ENCODE data around the gene MIAT. TPM values are rescaled to one million over a fixed set of nuclear protein-coding genes. Genes with fewer than 3 reads are reported as not detected.

Gene MIAT
- total and polyA plus RNA-seq, 2 of the 13 experiments (the other 11 are each of a cell fraction or from before 2014, with no cell fraction given) = 0.04 TPM; not detected in 1

GRCh38 chr22:26648011-26648497 is 9.3 kb upstream of the MIAT start:
- BruUV-seq (replicated peaks) = no TSS peak
- no peak overlapping the region for H3K4me3 ChIP-seq (replicated peaks in 1 of 3; ENCODE audit: insufficient read depth in 1 of 3, low read depth in 2 of 3, low read length in 3 of 3)
- no peak overlapping the region for H3K27ac ChIP-seq (ENCODE audit: extremely low read length, insufficient read depth, low read length)
- no peaks in the 10 kb centered on the region for H3K36me3 ChIP-seq (replicated peaks in 1 of 2; ENCODE audit: control insufficient read depth in 1 of 2, insufficient read depth in 2 of 2, low read length in 2 of 2)
- POLR2A ChIA-PET = no interaction called here
- H3K27me3 ChIP-seq (ENCODE audit: control insufficient read depth in 1 of 2, insufficient read depth in 2 of 2, low read length in 2 of 2) = peaks cover 17 to 89% of the 10 kb centered on the region in 2 experiments
- in situ Hi-C loops (cut with HindIII; ENCODE audit: extremely low pct_ligation_motif_present, low pct_unique_long_range_greater_than_20kb) = no loop called here
- H2AFZ ChIP-seq (ENCODE audit: low read length) = no peak overlapping the region
- H3K9me3 ChIP-seq (ENCODE audit: low read length) = no peaks in the 10 kb centered on the region
- H4K20me1 ChIP-seq (ENCODE audit: insufficient read depth, low read length) = no peaks in the 10 kb centered on the region; the same call in 1 of the 2 replicates
- DNase-seq (ENCODE audit: low spot score) (no peak), ATAC-seq (no peak), FAIRE-seq (no peak)
- TF ChIP-seq ZNF773 (CRISPR knock-in tag; IDR thresholded peaks at IDR 0.05; ENCODE audit: borderline replicate concordance) = no peak
- TF ChIP-seq PTBP1 (IDR thresholded peaks at IDR 0.05; ENCODE audit: low read depth, low read length, poor library complexity, severe bottlenecking) = no peak
- no peak for TF ChIP-seq POLR2AphosphoS5 (IDR thresholded peaks at IDR 0.05; ENCODE audit: low read depth, low read length)
- TF ChIP-seq ZNF776 (CRISPR knock-in tag; IDR thresholded peaks at IDR 0.05) = no peak
- TF ChIP-seq ZNF772 (CRISPR knock-in tag; IDR thresholded peaks at IDR 0.05) = no peak
- TF ChIP-seq FOXO1 (CRISPR knock-in tag; IDR thresholded peaks at IDR 0.05) = no peak
- TF ChIP-seq ZNF570 (CRISPR knock-in tag; IDR thresholded peaks at IDR 0.05; ENCODE audit: borderline replicate concordance) = no peak
- TF ChIP-seq ZNF432 (CRISPR knock-in tag; IDR thresholded peaks at IDR 0.05; ENCODE audit: borderline replicate concordance) = no peak
- no peak for TF ChIP-seq ZNF607 (CRISPR knock-in tag; IDR thresholded peaks at IDR 0.05; ENCODE audit: borderline replicate concordance)
- TF ChIP-seq ZNF124 (CRISPR knock-in tag; IDR thresholded peaks at IDR 0.05) = no peak
- TF ChIP-seq PHF21A (CRISPR knock-in tag; IDR thresholded peaks at IDR 0.05) = no peak
- TF ChIP-seq TBX2 (CRISPR knock-in tag; IDR thresholded peaks at IDR 0.05; ENCODE audit: borderline replicate concordance) = no peak
- TF ChIP-seq CBX2 (IDR thresholded peaks at IDR 0.05; ENCODE audit: low read depth, low read length) = no peak
- no peak for TF ChIP-seq CBX2 (CRISPR knock-in tag; IDR thresholded peaks at IDR 0.05; ENCODE audit: low read depth)
- TF ChIP-seq FOXJ3 (CRISPR knock-in tag; IDR thresholded peaks at IDR 0.05; ENCODE audit: borderline replicate concordance) = no peak
- WGBS (ENCODE audit: low lambda C conversion rate) = 2% methylated on average over 11 of the region's 17 CpGs
- no peak overlapping the region for H3K9ac ChIP-seq (ENCODE audit: insufficient read depth, low read depth, low read length)
- CTCF ChIA-PET (ENCODE audit: low intra/inter-chr PET ratio, low total read pairs) = no interaction called here
- H3K79me2 ChIP-seq (ENCODE audit: insufficient read depth, low read length) = no peaks in the 10 kb centered on the region
- H3K4me1 ChIP-seq (ENCODE audit: insufficient read depth, low read length) = peaks cover 9% of the 10 kb centered on the region
- intact Hi-C loops (cut with micrococcal nuclease; ENCODE audit: unreplicated experiment) = no loop called here
- no peak overlapping the region for H3K4me2 ChIP-seq (ENCODE audit: low read depth, low read length)
